ENCODE data around the gene HYOU1. TPM values are rescaled to one million over a fixed set of nuclear protein-coding genes. Genes with fewer than 3 reads are reported as not detected.

Gene HYOU1
- total and polyA plus RNA-seq, 7 donors, result 6.0 to 106 (median 26.8) TPM

DNA sequence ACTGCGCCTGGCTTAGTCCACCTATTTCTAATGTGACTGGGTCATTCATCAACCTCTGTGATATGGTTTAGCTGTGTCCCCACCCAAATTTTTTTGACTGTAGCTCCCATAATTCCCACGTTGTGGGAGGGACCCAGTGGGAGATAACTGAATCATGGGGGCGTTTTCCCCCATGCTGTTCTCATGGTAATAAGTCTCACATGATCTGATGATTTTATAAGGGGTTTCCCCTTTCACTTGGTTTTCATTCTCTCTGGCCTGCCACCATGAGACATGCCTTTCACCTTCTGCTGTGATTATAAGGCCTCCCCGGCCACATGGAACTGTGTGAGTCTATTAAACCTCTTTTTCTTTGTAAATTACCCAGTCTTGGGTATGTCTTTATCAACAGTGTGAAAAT, 50.3 kb downstream of the HYOU1 start:
- Histone ChIP-seq H3K27me3 (no peaks in the 10 kb centered on the region), H3K36me3 (peaks cover 12 to 84% (median 36%) of the 10 kb centered on the region in 4 donors), H3K4me3 (no peak overlapping the region), H3K27ac (no peak overlapping the region), H3K9me3 (no peaks in the 10 kb centered on the region), H3K4me1 (no peaks in the 10 kb centered on the region)
- 89 to 91% methylated on average over 4 of the region's 4 CpGs for WGBS, 2 donors
- DNase-seq, result peak; percentile 12
- intact Hi-C loops (cut with DNase I), result no loop called here
- TF ChIP-seq POLR2A (IDR thresholded peaks at IDR 0.05) (no peak), EP300 (IDR thresholded peaks at IDR 0.05) (no peak), POLR2AphosphoS5 (IDR thresholded peaks at IDR 0.05) (no peak), CTCF (IDR thresholded peaks at IDR 0.05) (no peak)

GRCh38 chr11:119000906-119001305, 56.1 kb downstream of the HYOU1 start:
- TF ChIP-seq CTCF (IDR thresholded peaks at IDR 0.05) (no peak), POLR2A (IDR thresholded peaks at IDR 0.05) (no peak), POLR2AphosphoS5 (IDR thresholded peaks at IDR 0.05) (no peak), EP300 (IDR thresholded peaks at IDR 0.05) (no peak)
- intact Hi-C loops (cut with DNase I), result no loop called here
- no peak overlapping the region for H3K27ac ChIP-seq
- DNase-seq, result no peak
- no peaks in the 10 kb centered on the region for H3K27me3 ChIP-seq
- peaks cover 0 to 31% (median 19%) of the 10 kb centered on the region in 4 donors for H3K4me1 ChIP-seq
- H3K4me3 ChIP-seq, result no peak overlapping the region
- 67 to 70% methylated on average over 1 of the region's 1 CpG for WGBS, 2 donors
- H3K36me3 ChIP-seq, result peaks cover 6 to 61% (median 19%) of the 10 kb centered on the region in 4 donors
- H3K9me3 ChIP-seq, result no peaks in the 10 kb centered on the region

- Histone ChIP-seq H3K9me3 (no peaks in the 10 kb centered on the region), H3K27ac (peak overlapping the region; percentile 86 to 94 (median 90)), H3K27me3 (no peaks in the 10 kb centered on the region), H3K4me3 (peak overlapping the region; percentile 62 to 96 (median 84)), H3K36me3 (peaks cover 0 to 44% (median 15%) of the 10 kb centered on the region in 4 donors), H3K4me1 (peaks cover 0 to 31% (median 19%) of the 10 kb centered on the region in 4 donors)
- 57 to 70% methylated on average over 6 of the region's 6 CpGs for WGBS, 2 donors
- TF ChIP-seq CTCF (IDR thresholded peaks at IDR 0.05), result no peak
- TF ChIP-seq POLR2AphosphoS5 (IDR thresholded peaks at IDR 0.05), result no peak
- TF ChIP-seq EP300 (IDR thresholded peaks at IDR 0.05), result no peak
- no peak for TF ChIP-seq POLR2A (IDR thresholded peaks at IDR 0.05)
- DNase-seq, result no peak
- intact Hi-C loops (cut with DNase I), result no loop called here
Measured at GRCh38 chr11:118998822-118999221, 58.2 kb downstream of the HYOU1 start.

- intact Hi-C loops (cut with DNase I), result no loop called here
- Histone ChIP-seq H3K4me1 (peaks cover 0 to 31% (median 19%) of the 10 kb centered on the region in 4 donors), H3K27me3 (no peaks in the 10 kb centered on the region), H3K4me3 (peak overlapping the region; percentile 62 to 96 (median 84)), H3K36me3 (peaks cover 0 to 40% (median 15%) of the 10 kb centered on the region in 4 donors), H3K27ac (peak overlapping the region; percentile 86 to 94 (median 90)), H3K9me3 (no peaks in the 10 kb centered on the region)
- TF ChIP-seq POLR2A (IDR thresholded peaks at IDR 0.05), result no peak
- TF ChIP-seq EP300 (IDR thresholded peaks at IDR 0.05), result no peak
- no peak for TF ChIP-seq CTCF (IDR thresholded peaks at IDR 0.05)
- TF ChIP-seq POLR2AphosphoS5 (IDR thresholded peaks at IDR 0.05), result no peak
- DNase-seq, result no peak
- 1 to 4% methylated on average over 19 of the region's 19 CpGs for WGBS, 2 donors
Measured at GRCh38 chr11:118998388-118998717, 58.7 kb downstream of the HYOU1 start.

Measured in sigmoid colon (tissue), 7 donors.